NCI-H128 (cell line): Measurements from ENCODE around the gene SSR3.

ENCODE experiments used
- DNase-seq: peaks from one replicate; lab custom pipeline; 2025; ENCODE audit not compliant: unreplicated experiment; lab: John Stamatoyannopoulos, UW

The SSR3 gene

DNA sequence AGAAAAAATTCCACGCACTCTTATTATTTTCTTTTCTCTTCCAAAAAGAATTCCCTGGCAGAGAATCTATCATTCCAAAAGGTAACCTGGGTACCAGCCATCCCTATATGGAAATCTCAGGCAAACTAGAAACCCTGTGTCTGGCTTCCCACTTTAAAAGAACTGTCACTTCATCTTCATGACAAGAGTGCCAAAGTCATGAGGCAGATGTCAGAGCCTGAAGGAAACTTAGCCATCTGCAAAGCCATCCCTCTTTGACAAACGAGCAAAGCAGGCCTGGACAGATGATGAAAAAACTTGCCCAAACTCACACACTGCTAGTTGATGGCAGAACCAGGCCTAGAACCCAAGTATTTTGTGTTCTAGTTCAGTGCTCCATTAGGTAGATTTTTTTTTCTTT lies 15.9 kb downstream of the SSR3 start:
- DNase-seq: no peak

DNA sequence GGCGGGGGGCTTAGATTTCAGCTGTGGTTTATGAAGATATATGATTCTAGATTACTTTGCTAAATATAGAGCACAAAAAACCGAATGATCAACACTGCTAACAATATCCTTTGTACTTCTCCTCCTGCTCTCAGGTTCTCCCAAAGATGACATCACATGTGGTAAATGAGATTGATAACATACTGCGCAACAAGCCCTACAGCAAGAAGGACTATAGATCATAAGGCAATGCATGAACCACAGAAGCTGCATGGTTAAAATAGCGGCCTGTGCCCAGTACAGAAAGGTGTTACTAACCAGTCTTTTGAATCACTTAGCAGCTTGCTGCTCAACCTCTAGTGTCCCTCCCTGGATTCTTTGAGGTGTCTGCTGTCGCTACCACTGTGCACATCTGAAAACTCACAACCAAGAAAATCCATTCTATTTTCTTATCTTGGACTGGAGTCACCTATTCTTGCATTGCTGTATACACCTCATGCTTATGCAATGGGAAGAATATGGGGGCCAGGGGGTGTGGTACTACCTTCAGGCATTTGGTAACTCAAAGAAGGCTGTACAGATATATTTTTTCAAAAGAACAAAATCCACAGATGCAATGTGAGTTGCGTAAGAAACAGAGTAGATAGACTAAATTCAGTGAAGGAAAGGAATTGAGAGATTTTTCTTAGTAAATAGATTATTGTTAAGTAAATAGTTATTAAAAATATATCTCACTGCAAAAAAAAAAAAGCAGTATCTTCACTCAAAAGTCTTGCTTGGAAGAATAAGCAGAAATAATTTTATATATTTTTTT lies 18.2 kb downstream of the SSR3 start:
- no peak for DNase-seq

DNA sequence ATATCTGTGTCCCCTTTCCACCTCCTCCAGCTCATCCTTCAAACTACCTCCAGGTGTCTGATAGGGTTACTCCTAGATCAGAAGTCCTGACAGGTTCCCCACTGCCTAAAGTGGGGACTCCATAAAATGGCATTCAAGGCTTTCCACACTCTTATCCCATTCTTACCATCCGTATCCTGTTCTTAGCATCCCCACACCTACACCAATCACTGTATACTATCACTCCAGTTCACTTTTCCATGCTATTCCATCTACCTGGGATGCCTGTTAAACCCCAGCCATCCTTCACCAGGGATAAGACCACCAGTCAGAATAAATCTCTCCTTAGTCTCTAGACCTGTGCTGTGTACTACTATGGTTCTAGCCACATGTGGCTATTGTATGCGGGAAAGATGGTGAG lies 19.1 kb downstream of the SSR3 start:
- DNase-seq: no peak

DNA sequence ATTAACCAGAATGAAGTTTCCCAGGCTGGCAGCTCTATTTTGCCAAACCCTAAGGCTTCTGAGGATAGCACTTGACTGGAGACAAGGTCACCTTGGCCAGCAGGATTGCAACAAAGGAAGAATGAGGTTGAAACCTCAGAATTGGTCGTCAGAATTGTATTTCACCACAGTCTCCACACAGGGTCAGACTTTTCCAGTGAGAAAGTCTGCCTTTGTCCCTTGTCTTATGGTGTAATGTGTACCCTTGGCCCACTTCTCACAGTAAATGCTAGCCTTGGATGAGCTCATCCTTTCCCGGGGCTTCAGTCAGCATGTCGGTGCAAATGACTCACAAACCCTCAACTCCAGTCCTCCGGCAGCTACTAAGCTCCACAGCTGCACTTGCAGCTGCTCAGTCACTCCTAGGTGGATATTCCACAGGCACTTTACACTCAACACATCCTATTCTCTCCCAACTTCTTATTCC lies 19.7 kb downstream of the SSR3 start:
- no peak for DNase-seq

DNA sequence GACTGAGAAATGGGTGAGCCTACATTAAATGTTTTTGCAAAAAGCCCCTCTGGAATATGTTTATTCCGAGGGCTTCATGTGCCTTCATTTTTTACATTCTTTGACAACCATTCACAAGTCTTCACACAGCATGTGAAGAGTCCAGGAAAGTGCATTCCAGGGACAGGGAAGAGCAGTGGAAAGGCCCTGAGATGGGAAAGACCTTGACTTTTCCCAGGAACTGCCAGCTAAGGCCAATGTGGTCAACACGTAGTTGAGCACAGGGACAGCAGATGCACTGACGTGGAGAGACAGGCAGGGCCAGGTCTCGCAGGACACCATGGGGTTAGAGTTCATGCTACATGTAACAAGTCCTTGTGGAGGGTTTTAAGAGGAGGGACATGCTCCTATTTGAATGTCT lies 21.7 kb downstream of the SSR3 start:
- DNase-seq: no peak

DNA sequence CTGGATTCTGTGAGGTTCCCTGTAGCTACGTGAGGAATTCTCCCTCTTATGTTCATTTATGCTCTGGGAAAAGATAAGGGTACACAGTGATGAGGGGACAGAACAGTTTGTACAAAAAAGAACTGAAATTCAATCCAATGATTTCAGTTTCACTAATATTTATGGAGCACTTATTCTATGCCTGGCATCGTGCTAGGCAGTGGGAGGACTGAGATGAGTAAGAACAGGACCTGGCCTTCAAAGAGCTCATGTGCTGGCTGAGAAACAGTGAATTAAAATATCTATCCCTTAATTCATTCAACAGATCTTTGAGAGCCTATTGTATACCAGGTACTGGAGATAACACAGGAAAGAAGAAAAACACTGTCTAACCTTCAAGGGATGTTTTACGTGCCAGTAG lies 22.2 kb downstream of the SSR3 start:
- no peak for DNase-seq

DNA sequence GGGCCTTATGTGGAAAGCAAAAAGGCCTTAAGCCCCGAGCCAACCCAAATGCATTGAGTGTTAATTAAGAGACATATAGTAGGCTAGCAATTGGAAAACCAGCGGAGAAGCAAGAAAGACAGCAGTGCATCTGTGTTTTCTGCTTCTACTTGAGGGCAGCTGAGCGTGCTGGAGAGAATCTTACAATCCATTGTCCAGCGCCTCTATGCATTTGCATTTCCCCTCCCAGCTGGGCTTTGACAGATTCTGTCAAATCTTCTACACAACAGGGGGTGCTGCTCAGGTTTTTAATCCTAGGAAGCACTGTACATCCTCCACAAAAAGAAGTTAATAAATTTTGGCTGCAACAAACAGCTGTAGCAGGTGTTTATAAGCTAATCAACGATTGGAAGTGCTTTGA lies 23.9 kb downstream of the SSR3 start:
- no peak for DNase-seq

DNA sequence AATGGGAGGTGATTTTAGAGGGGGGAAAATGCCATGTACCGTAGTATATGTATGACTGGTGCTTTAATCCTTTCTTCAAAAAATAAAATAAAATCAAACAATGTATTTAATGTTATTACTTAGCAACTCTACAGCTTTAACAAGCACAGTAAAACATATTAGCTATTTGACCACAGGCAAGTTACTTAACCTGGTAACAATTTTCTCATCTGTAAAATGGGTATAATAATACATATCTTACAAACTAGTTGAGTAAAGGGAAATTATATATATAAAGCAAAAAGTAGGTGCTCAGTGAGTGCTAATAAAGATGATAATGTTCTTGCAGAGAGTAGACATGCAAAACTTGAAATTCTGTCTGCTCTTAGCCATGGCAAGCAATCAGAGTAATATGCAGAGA lies 27.9 kb downstream of the SSR3 start:
- DNase-seq: no peak

DNA sequence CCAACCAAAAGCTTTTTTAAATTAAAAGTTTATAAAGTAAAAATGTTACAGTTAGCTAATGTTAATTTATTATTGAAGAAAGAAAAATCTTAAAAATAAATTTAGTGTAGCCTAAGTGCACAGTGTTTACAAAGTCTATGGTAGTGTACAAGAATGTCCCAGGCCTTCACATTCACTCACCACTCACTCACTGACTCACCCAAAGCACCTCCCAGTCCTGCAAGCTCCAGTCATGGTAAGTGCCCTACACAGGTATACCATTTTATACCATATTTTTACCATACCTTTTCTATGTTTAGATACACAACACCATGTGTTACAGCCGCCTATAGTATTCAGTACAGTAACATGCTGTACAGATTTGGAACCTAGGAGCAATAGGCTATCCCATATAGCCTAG lies 29.1 kb downstream of the SSR3 start:
- DNase-seq: no peak

DNA sequence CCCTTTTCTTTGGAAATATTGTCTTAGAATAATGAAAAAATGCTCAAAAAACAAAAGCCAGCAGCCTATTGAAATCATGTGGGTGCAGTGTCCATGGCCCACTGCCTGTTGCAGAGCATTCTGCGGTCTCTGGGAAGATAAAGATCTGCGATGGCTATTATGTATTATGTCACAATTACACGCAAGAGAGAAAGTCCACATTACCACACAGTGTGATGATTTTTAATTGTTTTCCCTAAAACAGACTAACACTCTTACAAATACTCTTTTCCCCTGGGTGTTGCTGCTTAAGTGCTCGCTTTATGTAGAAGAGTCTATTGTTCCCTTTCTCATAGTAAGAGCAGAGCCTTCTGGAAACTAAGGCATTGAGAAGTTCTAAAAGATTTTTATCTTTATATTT lies 32.2 kb downstream of the SSR3 start:
- no peak for DNase-seq

DNA sequence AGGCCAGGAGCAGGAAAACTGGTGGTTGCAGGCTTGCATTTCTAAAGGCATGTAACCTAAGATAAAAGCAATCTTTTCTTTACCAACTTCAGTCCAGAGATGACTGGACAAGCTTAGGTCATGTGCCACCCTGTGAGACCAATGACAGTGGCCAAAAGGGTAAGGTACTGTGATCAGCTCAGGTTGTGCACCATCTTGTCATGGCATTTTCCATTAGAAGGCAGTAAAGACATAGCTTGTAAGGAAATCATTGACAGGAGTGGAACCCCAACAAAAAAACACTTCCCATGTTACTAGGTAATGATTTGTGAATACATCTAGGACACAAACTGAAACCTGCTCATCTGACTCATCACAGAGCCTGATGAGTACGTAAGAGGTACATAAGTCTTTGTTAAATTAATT lies 35.2 kb downstream of the SSR3 start:
- no peak for DNase-seq

DNA sequence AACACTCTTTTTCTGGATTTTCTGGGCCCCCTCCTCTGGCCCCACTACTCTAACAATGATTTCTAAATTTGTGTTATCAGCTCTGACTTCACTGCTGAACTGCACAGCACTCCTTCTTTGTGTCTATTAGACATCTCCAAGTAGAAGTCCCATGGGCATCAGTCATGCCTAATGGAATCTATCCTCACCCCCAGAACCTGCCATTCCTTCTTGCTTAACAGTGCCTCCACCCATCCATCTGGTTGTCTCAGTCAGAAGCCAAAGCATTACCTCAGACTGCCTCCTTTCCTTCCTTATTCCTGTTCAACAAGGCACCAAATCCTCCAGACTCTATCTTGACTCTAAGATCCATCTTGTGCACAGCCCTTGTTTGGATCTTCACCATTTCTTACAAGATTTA lies 36.2 kb downstream of the SSR3 start:
- DNase-seq: no peak

DNA sequence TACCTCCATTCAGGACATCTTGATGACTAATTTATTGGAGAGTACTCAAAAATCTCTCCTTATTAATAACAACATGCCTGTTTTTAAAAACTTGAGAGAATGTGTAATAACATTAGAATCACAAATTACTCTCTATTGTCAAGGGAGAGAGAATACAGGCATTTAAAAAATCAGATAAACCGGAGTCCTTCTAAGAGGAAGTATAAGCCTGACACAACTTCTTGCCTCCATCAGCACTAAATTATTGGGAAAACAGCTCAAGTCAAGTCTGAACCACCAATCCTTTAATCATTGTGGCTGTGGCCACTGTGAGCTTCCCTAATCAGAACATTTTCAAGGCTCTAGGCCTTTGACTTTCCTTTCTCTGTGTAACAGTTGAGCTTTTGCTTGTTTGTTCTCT lies 38.0 kb downstream of the SSR3 start:
- no peak for DNase-seq

DNA sequence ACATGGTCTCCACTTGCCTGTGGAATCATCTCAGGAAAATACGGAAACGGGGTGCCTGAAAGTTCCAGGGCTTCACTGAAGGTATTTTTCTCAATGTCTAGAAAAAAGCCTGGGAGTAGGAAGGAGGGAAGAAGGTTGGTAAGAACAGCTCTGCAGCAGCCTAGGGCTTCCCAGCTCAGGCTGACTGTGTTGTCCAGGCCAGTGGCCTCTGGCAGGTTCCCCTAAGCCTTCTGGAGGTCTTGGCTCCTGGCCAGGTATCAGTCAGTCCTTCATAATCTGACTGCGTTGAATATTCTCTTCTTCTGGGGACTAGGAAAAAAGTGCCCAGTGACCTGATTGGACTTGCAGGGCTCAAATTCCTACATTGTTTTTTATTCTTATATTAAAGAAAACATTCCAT lies 38.6 kb downstream of the SSR3 start:
- no peak for DNase-seq

DNA sequence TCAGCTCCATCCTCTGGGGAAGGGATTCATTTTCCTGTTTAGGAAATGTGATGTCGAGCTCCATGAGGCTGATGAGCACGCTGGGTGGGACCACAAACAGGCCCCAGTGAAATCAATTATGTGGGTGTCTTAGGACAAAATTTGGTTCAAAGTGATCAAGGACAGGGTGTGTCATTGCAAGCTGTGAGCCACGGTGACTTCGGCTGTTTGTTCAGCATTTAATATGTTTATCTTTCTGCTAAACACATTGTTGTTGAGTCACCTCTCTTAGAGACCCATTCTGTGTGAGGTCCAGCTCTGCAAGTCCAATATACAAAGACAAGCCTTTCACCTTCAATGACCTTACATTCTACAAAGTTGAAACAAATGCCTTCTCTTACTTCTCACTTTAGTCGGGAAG lies 41.3 kb downstream of the SSR3 start:
- DNase-seq: no peak

DNA sequence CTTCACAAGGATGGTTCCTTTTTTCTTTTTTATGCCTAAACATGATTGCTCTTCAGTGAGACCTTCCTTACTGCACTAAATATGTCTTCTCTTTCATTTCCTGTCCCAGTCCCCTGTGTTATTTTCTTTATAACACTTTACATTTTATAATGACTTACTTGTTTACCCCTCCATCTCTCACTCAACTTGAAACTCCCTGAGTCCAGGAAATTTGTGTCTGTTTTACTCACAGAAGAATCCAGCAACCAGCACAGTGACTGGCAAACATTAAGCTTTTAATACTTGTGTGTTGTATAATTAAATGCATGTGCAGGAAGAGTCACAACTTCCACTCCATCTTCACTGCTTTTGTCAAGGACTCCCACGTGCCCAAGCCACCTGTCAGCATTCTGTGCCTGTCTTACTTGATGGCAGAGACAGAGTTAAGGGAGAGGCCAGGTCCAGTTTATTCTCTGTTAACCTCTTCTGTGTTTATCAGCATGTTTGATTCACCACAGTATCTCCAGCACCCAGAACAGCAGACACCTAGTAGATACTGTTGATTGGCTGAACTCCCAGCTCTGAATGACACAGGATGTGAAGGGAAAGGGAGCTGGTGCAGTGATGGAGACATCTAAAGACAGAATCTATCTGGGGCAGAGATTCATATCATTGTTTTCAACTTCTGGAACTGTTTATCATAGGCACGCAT lies 42.8 kb downstream of the SSR3 start:
- no peak for DNase-seq

DNA sequence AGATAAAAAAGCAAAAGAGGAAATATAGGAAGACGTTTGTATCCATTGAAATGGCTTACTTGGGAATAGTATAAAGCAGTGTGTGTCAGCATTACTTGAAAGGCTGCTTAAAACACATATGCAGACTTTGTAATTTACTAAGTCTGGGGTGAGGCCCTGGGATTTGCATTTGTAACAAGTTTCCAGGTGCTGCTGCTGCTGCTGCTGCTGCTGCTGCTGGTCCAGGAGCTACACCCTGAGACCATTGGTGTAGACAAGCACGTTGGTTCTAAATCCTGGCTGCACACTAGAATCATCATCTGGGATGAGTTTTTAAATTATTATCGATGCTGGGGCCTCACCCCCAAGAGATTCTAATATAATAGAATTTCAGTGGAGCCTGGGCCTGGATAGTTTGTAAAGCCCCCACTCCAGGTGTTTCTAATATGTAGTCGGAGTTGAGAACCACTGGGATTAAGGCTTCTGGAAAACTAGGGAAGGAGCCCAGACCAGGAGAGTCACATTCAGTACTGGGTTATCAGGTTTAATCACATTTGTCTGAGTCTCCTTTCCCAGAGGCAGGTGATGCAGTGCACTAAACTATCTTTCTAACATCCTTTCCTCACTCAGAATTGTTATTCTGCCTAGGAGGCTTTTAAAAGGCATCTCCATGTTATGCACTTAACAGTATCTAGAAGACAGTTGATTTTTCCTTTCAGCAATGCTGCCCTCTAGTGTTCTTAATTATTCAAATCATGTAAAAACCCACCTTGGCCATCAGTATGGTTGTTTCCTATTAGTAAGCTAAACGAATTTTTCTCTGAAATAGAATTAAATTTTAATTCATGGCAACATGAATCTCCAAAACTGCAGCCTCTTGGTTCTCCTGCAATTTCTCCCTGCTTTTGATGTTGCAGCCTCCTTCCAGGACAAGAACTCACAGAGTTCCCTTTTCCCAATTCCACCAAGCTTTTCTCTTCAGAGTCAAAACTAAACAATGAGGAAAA lies 45.4 kb downstream of the SSR3 start:
- DNase-seq: peak; percentile 22

DNA sequence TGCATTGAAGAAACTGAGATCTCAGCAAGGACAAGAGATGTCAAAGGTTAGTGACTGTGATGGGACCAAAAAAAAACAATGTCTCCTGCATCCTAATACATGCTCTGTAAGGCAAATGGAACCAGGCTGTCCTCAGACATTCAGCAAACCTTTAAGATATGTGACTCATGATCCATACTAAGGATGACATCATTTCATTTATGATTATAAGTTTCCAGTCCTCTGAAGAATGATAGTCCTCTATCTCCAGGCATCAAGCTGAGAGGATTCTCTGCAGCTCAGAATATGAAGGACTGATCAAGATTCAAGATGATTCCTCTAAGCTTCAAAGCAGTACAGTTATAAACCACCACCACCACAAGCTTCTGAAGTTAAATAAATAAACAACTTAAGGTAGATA lies 47.6 kb downstream of the SSR3 start:
- DNase-seq: no peak

DNA sequence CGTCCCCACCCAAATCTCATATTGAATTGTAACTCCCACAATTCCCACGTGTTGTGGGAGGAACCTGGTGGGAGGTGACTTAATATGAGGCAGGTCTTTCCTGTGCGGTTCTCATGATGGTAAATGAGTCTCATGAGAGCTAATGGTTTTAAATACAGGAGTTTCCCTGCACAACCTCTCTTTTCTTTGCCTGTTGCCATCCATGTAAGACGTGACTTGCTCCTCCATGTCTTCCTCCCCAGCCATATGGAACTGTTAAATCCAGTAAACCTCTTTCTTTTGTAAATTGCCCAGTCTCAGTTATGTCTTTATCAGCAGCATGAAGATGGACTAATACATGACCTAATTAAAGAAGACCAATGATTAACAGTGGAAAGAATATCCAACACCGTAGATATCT lies 56.6 kb downstream of the SSR3 start:
- no peak for DNase-seq

DNA sequence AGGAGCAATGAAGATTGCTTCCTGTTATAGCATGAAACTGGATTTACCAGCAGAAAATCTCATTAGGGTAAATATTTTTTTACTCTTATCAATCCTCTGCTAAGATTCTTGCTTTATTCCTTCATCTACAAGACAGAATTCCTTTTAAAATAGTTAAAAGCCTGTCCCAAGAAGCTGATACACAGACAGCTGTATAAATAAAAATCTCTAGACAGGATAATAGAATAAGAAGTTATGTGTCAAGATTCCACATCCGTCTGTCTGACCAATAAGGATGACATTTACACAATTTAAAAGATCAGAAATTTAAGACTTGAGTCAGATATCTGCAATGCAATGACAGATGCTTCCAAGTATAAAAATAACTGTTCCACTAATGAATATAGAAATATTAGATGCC lies 57.6 kb downstream of the SSR3 start:
- DNase-seq: no peak

DNA sequence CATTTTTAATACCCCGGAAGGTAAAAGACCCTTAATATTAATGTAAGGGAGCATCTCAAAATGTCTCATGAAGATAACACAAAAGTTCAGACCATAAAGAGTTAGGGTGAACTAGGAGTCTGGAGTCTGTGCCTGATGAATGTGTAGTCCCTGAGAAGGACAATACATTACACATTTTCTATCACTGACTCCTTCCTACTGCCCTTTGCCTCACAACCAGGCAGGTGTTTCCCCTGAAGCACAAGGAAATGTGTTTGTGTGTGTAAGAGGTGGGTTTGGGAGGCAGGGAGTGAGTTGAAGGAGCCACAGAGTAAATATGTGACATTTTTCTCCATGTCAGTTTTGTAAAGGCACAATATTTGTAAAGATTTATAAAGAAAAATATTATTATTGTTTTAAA lies 59.1 kb downstream of the SSR3 start:
- DNase-seq: no peak

DNA sequence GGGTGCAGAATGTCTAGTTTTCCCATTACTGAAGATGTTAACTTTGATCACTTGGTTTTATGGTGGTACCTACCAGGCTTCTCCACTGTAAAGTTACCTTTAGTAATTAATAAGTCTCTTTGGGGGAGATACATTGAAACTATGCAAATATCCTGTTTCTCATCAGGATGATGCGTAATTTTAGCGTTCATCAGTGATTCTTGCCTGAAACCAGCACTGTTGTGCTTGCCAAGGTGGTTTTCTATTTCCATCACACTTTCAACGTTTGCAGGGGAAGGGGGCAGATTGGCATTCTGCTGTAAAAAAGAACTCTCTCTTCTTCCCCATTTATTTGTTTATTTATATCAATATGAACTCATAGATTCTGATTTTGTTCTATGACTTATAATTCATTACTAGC lies 61.0 kb downstream of the SSR3 start:
- no peak for DNase-seq
